Measurements from ENCODE around the gene KCTD1.
A peak's percentile ranks its signal among the peaks of the same experiment; 100 is the strongest.
"Not testable (repeated sequence)": the region's sequence is repeated elsewhere in the genome, so short reads cannot be mapped to it uniquely, and the experiment has no call there.

Gene KCTD1

DNA sequence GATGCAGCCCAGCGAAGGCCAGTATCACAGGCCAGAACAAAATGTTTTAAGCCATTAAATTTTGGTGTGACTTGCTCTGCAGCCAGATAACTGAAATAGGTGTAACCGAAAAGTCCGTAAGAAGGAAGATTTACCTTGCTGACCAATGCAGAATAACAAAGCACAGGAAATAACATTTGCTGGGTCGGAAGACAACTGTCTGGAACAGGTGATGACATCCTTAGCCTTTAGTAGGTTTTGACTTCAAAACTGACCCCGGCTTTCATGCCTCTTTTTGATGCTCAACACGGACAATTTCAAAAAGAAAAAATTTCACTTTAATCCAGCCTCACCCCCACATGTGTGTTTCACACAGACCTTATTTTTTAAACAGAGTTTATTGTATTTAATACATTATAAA lies 93.7 kb downstream of the KCTD1 start:
- no peak for DNase-seq

GRCh38 chr18:26454192-26454591 lies 94.2 kb downstream of the KCTD1 start:
- DNase-seq, result no peak

GRCh38 chr18:26453386-26453901 lies 94.9 kb downstream of the KCTD1 start:
- DNase-seq, result no peak

GRCh38 chr18:26450989-26451682 lies 97.2 kb downstream of the KCTD1 start:
- DNase-seq, result no peak

DNA sequence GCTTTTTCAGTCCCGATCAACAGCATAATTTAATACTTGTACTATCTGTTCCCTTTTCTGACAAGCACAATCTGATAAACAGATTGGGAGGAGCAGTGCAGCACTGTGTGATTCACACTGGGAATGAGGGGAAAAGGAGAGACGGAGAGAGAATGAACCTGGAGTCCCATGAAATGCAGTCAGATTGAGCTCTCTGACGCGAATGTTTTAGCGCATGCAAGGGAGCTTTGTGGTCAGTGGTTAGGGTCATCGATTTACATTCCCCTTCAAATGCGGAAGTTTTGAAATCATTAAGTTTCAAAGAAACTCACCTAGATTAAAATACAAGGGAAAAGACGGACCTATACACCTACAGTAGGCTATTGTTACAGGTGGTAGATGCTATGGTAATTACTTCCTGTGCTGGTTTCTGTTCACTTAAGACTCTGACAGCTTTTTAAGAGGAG lies 99.6 kb downstream of the KCTD1 start:
- DNase-seq, result no peak

GRCh38 chr18:26443853-26444252 lies 104.5 kb downstream of the KCTD1 start:
- no peak for DNase-seq

- DNase-seq, result no peak
Observed at GRCh38 chr18:26442126-26442525, 106.2 kb downstream of the KCTD1 start.

GRCh38 chr18:26440644-26441043 lies 107.7 kb downstream of the KCTD1 start:
- no peak for DNase-seq

GRCh38 chr18:26439537-26439936 lies 108.8 kb downstream of the KCTD1 start:
- no peak for DNase-seq

DNA sequence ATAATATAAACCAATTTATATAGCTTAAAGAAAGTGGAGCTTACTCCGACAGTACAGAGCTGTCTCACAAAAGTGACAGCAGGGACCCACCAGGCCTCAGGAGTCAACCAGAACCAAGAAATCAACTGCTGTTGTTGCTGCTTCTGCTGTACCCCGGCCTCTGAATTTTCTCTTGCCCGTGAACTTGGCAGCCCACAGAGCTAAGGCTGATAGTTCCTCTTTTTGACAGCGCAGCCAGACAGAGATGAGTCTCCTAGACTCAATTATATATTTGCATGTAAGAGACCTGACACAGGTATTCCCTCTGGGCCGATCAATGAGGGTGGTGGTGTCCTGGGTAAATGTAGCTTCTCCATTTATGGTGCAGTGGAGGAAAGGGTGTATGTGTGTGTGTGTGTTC lies 109.4 kb downstream of the KCTD1 start:
- peak; percentile 10 for DNase-seq

DNA sequence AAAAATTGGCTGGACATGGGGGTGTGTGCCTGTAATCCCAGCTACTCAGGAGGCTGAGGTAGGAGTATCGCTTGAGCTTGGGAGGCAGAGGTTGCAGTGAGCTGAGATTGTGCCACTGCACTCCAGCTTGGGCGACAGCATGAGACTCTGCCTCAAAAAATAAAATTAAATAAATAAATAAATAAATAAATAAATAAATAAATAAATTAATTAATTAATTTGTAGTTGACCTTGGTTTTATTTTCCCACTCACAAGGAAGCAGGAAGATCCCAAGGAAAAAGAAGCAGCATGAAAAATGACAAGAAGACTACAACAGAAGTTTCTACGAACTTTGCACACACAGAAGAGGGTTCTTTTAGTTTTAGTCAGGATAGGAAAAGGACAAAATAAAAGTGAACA lies 110.7 kb downstream of the KCTD1 start:
- DNase-seq, result not testable (repeated sequence)

- DNase-seq, result no peak
Observed at GRCh38 chr18:26436176-26437051, 111.9 kb downstream of the KCTD1 start.

GRCh38 chr18:26435415-26436095 lies 112.8 kb downstream of the KCTD1 start:
- DNase-seq, result no peak

- no peak for DNase-seq
Observed at GRCh38 chr18:26434887-26435286, 113.5 kb downstream of the KCTD1 start.

DNA sequence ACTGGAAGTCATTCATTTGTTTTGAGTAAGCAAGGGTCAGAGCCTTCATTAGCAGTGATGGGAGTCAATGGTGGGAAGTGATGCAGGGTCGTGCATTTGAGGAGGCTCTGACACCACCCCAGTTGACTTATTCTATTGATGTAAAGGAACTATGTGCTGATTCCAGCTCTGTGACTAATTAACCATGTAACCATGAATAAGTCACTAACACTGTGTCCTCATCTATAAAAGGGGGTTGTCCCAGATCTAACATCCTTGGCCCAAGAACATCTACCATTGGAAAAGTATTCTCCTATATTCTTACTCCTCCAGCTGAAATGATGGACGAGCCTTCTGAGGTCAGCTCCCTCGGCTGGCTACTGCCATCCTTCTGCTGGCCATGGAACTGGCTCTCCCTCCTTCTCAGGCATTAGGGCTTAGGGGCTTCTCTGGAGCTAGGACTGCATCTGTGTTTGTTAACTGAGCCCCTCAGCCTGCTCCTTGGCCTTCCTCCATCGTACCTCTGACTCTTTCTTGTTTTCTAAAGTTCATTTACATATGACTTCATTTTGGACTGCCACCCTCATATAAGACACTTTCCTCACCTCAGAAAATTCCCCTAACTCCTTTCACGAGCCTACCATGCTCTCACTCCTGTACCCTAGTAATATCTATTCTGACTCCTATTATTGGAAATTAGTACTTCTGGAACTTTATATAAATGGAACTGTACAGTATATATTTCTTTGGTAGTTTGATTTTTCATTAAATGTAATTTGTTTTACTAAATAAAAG lies 115.5 kb downstream of the KCTD1 start:
- DNase-seq, result no peak

DNA sequence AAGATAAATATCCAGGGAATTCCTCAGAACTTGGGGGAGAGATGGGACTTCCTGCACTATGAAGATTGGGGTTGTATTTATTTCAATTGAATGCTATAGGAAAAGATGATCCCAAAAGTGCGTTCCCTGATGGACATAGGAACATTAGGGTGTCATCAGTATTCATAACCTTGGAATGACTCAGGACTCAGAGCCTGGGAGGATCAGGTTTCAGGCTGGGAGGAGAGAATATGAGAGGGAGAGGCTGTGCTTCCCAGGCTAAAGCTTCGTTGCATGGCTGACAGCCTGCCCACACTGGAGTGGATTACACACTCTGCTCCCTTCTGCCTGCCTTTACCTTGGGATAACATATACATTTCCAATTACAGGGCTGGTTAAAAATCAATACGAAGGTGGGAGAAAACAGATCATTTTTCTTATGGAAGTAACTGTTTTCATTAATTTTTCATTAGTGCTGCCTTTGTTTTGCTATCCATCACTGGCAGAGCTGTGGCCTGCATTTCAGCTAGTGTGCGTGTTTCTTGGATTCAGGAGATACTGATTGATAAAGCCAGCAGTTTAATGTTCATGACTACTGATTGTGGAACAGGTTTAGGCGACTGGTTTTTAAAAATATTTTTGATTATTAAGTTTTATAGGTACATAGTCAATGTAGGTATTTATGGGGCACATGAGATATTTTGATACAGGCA lies 118.7 kb downstream of the KCTD1 start:
- DNase-seq, result no peak

DNA sequence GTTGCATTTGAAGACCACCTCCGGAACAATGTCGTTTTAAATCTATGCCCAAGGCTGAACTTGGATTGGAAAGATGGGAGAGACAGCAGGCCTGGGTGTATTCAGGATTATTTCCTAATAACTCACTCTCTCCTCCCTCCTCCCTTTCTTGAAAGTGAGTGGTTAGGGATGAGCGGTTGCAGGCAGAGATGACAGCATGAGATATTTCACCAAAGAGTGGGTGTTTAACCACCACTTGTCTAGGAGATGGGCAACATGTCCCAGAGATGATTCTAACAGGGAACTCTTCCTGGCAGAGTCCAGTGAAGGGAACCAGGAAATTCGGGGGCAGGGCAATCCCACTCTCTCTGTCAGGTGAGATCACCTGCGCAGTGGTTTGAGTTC lies 123.2 kb downstream of the KCTD1 start:
- DNase-seq, result no peak

DNA sequence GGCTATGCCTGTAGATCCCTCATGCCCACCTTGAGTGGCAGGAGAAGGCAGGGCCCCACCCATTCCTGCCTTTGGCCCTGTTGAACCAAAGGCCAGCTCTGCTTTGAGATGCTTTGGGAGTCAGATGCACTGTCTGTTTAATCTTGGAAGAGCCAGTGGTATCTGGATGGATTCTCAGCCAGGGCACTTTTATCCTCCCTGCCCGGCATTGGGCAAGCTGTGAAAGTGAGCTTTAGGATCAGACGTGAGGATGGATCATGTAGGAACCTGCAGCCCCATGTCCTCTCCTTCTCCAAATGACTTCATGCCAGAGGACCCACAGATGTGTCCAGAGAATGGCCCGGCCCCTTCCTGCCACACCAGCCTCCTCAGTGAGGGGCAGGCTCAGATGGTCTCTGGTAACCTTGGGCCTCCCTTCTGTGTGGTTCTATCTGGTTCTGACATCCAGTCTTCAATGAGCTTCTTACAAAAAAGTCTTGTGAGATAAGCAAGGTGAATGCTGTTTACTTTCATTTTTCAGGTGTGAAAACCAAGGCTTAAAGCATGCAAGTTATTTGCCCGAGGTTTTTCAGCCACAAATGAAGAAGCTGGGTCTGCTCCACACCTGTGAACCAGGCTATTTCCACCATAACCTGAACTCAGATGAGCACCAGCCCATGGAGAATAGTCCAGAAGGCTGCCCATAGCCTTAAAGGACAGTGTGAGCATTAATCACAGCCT lies 123.8 kb downstream of the KCTD1 start:
- DNase-seq, result no peak

GRCh38 chr18:26422472-26423162 lies 125.7 kb downstream of the KCTD1 start:
- DNase-seq, result no peak

DNA sequence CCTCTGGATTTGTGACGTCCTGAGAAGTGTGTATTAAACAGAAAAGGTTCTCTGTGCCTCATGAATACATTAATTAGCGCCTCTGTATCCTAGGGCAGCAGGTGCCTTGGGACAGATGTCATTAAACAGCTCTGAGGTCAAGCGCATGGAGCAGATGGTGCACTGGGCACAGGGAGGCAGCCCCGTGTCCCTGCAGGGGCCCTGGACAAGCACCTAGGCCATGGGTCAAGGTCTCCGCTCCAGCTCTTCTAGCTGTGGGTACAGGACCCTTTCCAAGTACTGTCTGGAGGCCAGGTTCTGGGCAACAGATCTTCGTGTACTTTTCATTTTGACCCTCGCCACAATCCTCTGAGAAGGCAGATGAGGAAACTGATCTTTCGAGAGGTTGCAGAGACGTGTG lies 126.4 kb downstream of the KCTD1 start:
- no peak for DNase-seq

- DNase-seq, result no peak
Observed at GRCh38 chr18:26421503-26421902, 126.8 kb downstream of the KCTD1 start.

All from hematopoietic multipotent progenitor cell treated with erythropoietin and hydrocortisone succinate and interleukin-3 and kit ligand, for 6 days (in vitro differentiated cells).